ENCODE measurements around the gene NUP155.
"Not testable (repeated sequence)": the region's sequence is repeated elsewhere in the genome, so short reads cannot be mapped to it uniquely, and the experiment has no call there.

Gene NUP155

DNA sequence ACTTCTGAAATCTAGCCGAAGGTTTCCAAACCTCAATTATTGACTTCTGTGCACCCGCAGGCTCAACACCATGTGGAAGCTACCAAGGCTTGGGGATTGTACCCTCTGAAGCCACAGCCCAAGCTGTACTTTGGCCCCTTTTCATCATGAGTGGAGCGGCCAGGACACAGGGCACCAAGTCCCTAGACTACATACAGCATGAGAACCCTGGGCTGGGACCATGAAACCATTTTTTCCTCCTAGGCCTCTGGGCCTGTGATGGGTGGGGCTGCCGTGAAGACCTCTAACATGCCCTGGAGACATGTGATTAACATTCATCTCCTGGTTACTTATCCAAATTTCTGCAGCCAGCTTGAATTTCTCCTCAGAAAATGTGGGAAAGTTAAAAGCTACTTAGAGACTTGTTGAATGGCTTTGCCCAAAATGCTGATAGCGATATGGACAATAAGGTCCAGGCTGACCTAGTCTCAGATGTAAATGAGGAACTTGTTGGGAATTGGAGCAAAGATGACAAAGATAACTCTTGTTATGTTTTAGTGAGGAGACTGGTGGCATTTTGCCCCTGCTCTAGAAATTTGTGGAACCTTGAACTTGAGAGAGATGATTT, 87.6 kb downstream of the NUP155 start:
- no peak for DNase-seq

GRCh38 chr5:37275511-37275910, 95.4 kb downstream of the NUP155 start:
- no peak for DNase-seq

DNA sequence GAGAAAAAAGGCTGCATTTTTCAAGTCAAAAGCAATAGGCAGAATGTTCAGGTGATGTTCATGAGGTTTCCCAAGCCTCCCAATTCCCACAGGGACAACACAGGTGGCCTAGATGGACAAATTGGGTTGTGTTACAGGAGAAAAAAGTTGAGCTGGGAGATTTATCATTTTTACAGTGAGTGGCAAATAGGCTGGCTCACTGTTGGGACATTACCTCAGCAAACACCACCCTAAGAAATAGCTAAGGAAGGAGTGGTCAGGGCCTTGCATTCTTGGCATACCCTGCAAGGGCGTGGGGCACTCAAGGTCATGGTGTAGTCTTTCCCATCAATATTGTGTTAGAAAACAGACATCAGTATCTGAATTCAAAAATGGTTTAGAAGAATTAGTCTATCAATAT, 98.4 kb downstream of the NUP155 start:
- DNase-seq, result no peak

- DNase-seq, result not testable (repeated sequence)
These were observed 102.8 kb downstream of the NUP155 start for GRCh38 chr5:37268100-37268499.

- no peak for DNase-seq
These were observed 115.0 kb downstream of the NUP155 start for GRCh38 chr5:37255774-37256358.

DNA sequence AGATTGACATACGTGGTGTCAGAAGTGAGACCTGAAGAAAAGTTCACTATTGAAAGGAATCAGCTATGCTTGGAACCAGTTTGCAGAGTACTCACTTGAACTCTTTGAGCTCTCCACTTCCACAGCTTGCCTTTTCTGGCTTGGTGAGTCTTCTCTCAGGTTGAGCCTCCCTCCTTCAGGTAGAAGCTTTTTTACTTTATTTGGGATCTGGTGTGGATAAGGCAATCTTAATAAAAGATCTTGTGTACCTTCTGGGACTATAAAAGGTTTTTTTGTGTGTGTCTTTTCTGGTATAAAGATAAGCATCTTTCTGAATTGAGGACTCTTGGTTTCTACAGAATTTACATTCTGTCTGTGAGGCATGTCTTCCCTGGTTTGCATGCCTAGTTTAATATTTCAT, 116.3 kb downstream of the NUP155 start:
- DNase-seq, result no peak

GRCh38 chr5:37251665-37252064, 119.2 kb downstream of the NUP155 start:
- no peak for DNase-seq

GRCh38 chr5:37249815-37250164, 121.1 kb downstream of the NUP155 start:
- DNase-seq, result peak in 3 of 58 donors; percentile 27 to 37 (median 36)

- peak; percentile 28 to 84 (median 71) for DNase-seq
These were observed 121.7 kb downstream of the NUP155 start, which contains the start of gene CPLANE1 for GRCh38 chr5:37248970-37249814. CPLANE1 (minus strand) TSS chr5:37249376; CDS start chr5:37247698, 1,678 bp downstream.

DNA sequence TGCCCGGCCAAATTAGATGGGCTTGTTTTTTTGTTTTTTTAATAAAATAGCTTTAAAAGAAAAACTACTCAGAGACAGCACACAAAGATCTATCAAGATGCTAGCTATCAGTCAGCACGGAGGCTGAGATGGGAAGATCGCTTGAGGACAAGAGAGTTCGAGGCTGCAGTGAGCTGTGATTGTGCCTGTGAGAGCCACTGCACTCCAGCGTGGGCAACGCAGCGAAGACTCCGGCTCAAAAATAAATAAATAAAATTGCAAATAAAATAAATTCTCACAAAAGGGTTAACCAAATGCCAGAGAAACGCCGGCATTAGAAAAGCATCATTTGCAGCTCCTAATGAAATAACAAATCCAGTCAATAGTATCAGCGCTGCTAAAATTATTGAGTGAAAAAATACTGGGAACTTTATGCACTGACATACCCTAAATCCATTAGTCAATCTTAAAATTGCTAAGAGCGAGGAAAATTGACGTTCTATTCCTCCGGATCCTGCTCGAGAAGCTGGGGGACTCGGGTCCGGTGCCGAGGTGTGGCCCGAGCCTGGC, 122.4 kb downstream of the NUP155 start:
- DNase-seq, result no peak

- no peak for DNase-seq
These were observed 123.4 kb downstream of the NUP155 start for GRCh38 chr5:37247496-37247895.

- DNase-seq, result no peak
These were observed 123.9 kb downstream of the NUP155 start for GRCh38 chr5:37247036-37247435.

Data from anterior cingulate cortex (tissue), 58 donors.